ENCODE results near the gene LST1.

- TF ChIP-seq CTCF (IDR thresholded peaks at IDR 0.05; ENCODE audit: insufficient read depth, low read length, poor library complexity, severe bottlenecking) (no peak), EZH2phosphoT487 (conservative IDR thresholded peaks at IDR 0.05; ENCODE audit: low read length) (no peak)
These were observed 48.1 kb downstream of the LST1 start for GRCh38 chr6:31634131-31634530.
